Peyer's patch (tissue), 4 donors: ENCODE measurements around the gene NTN1.

Source experiments
- POLR2A ChIP-seq, 2 donors: fragments of 450-650 bp; IDR thresholded peaks; one replicate each; pipeline ENCODE4 v1.5.1; 2017; ENCODE audit warnings: antibody characterized with exemption in 2 of 2, mild to moderate bottlenecking in 2 of 2, moderate library complexity in 2 of 2
- TF ChIP-seq, protein P1 (sequence below), 6 experiments: fragments of 450-650 bp in 4 of 6; fragments of 200-600 bp in 2 of 6; sonication (generic) in 1 of 6; IDR thresholded peaks; one replicate each; pipeline ENCODE4 v1.5.1; 2017 to 2019; ENCODE audit warnings: antibody characterized with exemption in 6 of 6, mild to moderate bottlenecking in 3 of 6, moderate library complexity in 1 of 6

DNA sequence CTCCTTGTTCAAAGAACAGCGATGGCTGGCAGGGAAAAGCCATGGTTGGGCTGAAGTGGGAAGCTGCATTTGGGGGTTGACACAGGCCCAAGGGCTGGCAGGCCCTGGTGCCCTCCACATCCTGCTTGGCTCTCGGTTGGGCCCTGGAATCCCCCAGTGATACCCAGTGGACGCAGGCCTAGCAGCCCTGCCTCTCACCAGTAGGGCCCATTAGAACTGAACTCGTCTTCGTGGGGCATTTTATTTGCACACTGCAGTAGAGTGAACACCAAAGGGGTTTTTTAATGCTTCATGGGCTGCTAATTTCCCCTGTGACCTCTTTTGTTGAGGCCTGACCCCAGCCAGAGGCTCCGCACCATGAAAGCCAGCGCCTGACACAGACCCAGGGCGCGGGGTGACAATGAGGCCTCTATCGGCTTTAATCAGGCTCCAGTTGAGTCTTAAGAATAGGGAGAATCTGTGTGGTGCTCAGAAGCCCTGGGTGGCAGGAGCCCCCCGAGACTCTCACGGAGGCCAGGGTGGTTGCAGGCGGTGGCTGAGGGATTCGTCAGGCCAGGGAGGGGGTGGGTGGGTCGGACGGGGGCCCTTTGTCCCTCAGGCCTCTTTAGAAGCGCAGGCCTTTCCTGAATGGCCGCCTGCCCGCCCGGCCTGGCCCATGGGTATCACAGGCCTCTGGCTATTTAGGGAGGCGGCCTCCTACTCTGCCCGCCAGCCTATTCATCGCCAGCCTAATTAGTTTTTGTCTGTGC is 199.3 kb downstream of the NTN1 start:
- TF ChIP-seq, protein P1, sequence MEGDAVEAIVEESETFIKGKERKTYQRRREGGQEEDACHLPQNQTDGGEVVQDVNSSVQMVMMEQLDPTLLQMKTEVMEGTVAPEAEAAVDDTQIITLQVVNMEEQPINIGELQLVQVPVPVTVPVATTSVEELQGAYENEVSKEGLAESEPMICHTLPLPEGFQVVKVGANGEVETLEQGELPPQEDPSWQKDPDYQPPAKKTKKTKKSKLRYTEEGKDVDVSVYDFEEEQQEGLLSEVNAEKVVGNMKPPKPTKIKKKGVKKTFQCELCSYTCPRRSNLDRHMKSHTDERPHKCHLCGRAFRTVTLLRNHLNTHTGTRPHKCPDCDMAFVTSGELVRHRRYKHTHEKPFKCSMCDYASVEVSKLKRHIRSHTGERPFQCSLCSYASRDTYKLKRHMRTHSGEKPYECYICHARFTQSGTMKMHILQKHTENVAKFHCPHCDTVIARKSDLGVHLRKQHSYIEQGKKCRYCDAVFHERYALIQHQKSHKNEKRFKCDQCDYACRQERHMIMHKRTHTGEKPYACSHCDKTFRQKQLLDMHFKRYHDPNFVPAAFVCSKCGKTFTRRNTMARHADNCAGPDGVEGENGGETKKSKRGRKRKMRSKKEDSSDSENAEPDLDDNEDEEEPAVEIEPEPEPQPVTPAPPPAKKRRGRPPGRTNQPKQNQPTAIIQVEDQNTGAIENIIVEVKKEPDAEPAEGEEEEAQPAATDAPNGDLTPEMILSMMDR (IDR thresholded peaks at IDR 0.05), result no peak
- TF ChIP-seq POLR2A (IDR thresholded peaks at IDR 0.05), result no peak
